Measurements from ENCODE around the gene PAQR7. TPM values are rescaled to one million over a fixed set of nuclear protein-coding genes. Genes with fewer than 3 reads are reported as not detected.

The PAQR7 gene
- total RNA-seq, 1 experiment from 2014 or later, result 5.7 TPM

- DNase-seq (ENCODE audit: low spot score), result peak; percentile 38
Observed at GRCh38 chr1:25817840-25818501, 57.5 kb downstream of the PAQR7 start.

GRCh38 chr1:25816112-25816718 lies 59.3 kb downstream of the PAQR7 start:
- no peak for DNase-seq (ENCODE audit: low spot score)

- DNase-seq (ENCODE audit: low spot score), result no peak
Observed at GRCh38 chr1:25815208-25816111, 60.0 kb downstream of the PAQR7 start.

GRCh38 chr1:25814549-25815087 lies 60.9 kb downstream of the PAQR7 start:
- DNase-seq (ENCODE audit: low spot score), result no peak

- no peak for DNase-seq (ENCODE audit: low spot score)
Observed at GRCh38 chr1:25813734-25814471, 61.6 kb downstream of the PAQR7 start.

GRCh38 chr1:25813071-25813733 lies 62.3 kb downstream of the PAQR7 start:
- no peak for DNase-seq (ENCODE audit: low spot score)

Small RNA genes lying within 50 kb of the gene (small RNA-seq; reads per million reads assigned to genes)
- gene AL033528.1 (not detected), gene RF00019 (not detected), gene SNRPFP2 (not detected)

Other genes starting within 250 kb of the PAQR7 start
- 1.3 and 2.2 TPM in 2 replicates for gene SELENON, start 75.5 kb downstream of the PAQR7 start, total RNA-seq (2014; rRNA removed; shearing (Covaris generic))
- 13.6 and 22.0 TPM in 2 replicates for gene MTFR1L, start 55.8 kb downstream of the PAQR7 start, total RNA-seq (2014; rRNA removed; shearing (Covaris generic))
- gene AUNIP, start 16.3 kb downstream of the PAQR7 start, total RNA-seq (2014; rRNA removed; shearing (Covaris generic)), result 8.3 and 11.4 TPM in 2 replicates
- 80.1 and 83.8 TPM in 2 replicates for gene STMN1, start 30.7 kb upstream of the PAQR7 start, total RNA-seq (2014; rRNA removed; shearing (Covaris generic))
- gene PAFAH2, start 122.4 kb upstream of the PAQR7 start, total RNA-seq (2014; rRNA removed; shearing (Covaris generic)), result 7.6 and 13.0 TPM in 2 replicates
- gene EXTL1, start 146.1 kb upstream of the PAQR7 start, total RNA-seq (2014; rRNA removed; shearing (Covaris generic)), result not detected in 2 replicates
- 0.51 and 0.99 TPM in 2 replicates for gene SLC30A2, start 170.4 kb upstream of the PAQR7 start, total RNA-seq (2014; rRNA removed; shearing (Covaris generic))
- 0.05 and 0.10 TPM in 2 replicates for gene TRIM63, start 191.9 kb upstream of the PAQR7 start, total RNA-seq (2014; rRNA removed; shearing (Covaris generic))
- 3.9 and 4.3 TPM in 2 replicates for gene PDIK1L, start 236.1 kb upstream of the PAQR7 start, total RNA-seq (2014; rRNA removed; shearing (Covaris generic))